GM19043 (cell line): ENCODE results near the gene PPP2R5D.

ENCODE experiments used
- ATAC-seq: cut with Tn5 transposase; IDR thresholded peaks from one replicate; pipeline ENCODE4 v1.9.1; 2021; ENCODE audit warnings: low read depth; ENCODE audit not compliant: unreplicated experiment

PPP2R5D gene

GRCh38 chr6:43053545-43054205 lies 69.3 kb downstream of the PPP2R5D start, which contains the start of gene CUL7:
Gene CUL7 (minus strand): TSS chr6:43053851. CDS start chr6:43052788, 1,063 bp downstream.
- ATAC-seq: peak; percentile 84

GRCh38 chr6:43054206-43054943 lies 70.0 kb downstream of the PPP2R5D start:
- no peak for ATAC-seq

DNA sequence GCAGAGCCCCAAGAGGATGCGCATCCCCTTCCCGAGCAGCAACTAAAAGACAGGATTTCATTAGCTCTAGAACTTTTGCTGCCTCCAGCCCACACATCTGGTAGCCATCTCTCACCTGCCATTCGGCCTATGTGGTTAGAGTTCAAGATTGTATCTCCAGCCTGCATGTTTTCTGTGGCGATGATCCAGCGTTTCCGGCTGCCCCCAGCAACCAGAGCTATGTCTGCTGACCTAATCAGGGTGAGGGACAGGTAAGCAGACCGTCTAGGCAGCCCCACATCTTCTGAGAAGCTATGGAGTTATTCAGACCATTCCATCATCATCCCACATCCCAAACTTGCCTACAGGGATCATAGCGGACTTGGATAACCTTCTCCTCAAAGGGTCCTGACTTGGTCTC lies 71.6 kb downstream of the PPP2R5D start:
- no peak for ATAC-seq

GRCh38 chr6:43058531-43058930 lies 74.2 kb downstream of the PPP2R5D start:
- no peak for ATAC-seq

GRCh38 chr6:43059168-43060033 lies 75.0 kb downstream of the PPP2R5D start, which contains the start of the genes KLC4 and MRPL2:
Gene KLC4 (plus strand): TSS chr6:43059631. CDS start chr6:43061336, 1,705 bp downstream.
Gene MRPL2 (minus strand): TSS chr6:43059434. CDS start chr6:43059381, 53 bp downstream.
- ATAC-seq: peak; percentile 93

GRCh38 chr6:43060034-43060754 lies 75.8 kb downstream of the PPP2R5D start:
- no peak for ATAC-seq

DNA sequence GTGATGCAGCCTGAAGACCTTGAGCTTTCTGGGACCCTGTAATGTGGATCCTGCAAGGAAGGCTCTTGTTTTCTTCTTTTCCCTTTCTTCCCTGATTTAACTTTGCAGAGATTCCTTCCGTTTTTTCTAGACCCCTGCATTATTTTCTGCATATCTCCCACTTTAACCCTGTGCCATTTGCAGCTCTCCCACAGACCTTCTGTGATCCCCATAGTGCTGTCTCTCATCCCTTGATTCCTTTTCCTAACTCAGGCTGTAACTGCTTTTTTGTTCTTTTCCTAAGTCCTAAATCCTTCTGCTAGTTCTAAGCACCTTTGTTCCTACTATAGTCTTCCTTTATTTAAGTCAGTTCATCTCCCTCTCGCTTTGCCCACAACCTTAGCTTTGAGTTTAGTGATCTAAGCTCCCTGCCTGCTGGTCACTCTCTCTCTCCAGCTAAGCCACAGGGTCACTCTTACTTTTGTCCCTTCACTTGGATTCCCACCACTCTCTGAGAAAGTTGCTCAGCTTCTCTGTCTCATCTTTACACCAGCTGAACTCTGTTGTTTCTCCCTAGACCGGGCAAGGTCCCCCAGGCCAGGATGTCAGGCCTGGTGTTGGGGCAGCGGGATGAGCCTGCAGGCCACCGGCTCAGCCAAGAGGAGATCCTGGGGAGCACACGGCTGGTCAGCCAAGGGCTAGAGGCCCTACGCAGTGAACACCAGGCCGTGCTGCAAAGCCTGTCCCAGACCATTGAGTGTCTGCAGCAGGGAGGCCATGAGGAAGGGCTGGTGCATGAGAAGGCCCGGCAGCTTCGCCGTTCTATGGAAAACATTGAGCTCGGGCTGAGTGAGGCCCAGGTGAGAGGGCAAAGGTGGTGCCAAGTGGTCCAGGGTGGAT lies 76.6 kb downstream of the PPP2R5D start:
- ATAC-seq: no peak

- no peak for ATAC-seq
Measured at GRCh38 chr6:43061861-43062260, 77.5 kb downstream of the PPP2R5D start.
